T-helper 1 cell treated with Interleukin-12 subunit alpha and Interleukin-12 subunit beta and Interleukin-4 antibody, amounts not matched to agents 30 ng/mL and 1 ng/mL, for 36 hours (primary cell): ENCODE measurements around the gene NTN1. TPM values are rescaled to one million over a fixed set of nuclear protein-coding genes. Genes with fewer than 3 reads are reported as not detected.

Source experiments
- intact Hi-C: fragments of 100-400 bp; cut with micrococcal nuclease; formaldehyde crosslinking; loops from one replicate; pipeline ENCODE4 v1.15.1; 2024
- total RNA-seq: library from RNA; stranded (reverse); gene quantifications from 2 replicates; pipeline ENCODE4 v1.2.3, GENCODE V29; 2022

The NTN1 gene
- total RNA-seq, 1 donor from 2014 or later = not detected

GRCh38 chr17:9004132-9004960 is 17.0 kb upstream of the NTN1 start:
- intact Hi-C loops = no loop called here

- intact Hi-C loops = no loop called here
Observed at GRCh38 chr17:9004961-9005285, 16.4 kb upstream of the NTN1 start.

GRCh38 chr17:9006175-9006767 is 15.0 kb upstream of the NTN1 start:
- intact Hi-C loops = no loop called here

GRCh38 chr17:9007052-9007714 is 14.1 kb upstream of the NTN1 start:
- intact Hi-C loops = no loop called here

GRCh38 chr17:9009096-9009495 is 12.2 kb upstream of the NTN1 start:
- intact Hi-C loops = no loop called here

- intact Hi-C loops = no loop called here
Observed at GRCh38 chr17:9009737-9010136, 11.6 kb upstream of the NTN1 start.

- intact Hi-C loops = no loop called here
Observed at GRCh38 chr17:9011001-9011400, 10.3 kb upstream of the NTN1 start.

- intact Hi-C loops = no loop called here
Observed at GRCh38 chr17:9016941-9017552, 4.3 kb upstream of the NTN1 start.

GRCh38 chr17:9018726-9019125 is 2.6 kb upstream of the NTN1 start:
- intact Hi-C loops = no loop called here

- intact Hi-C loops = loop anchor here (2.0 kb wide), 1 partner anchor 17 kb away; no protein-coding TSS in a partner anchor
Observed at GRCh38 chr17:9020096-9020823, 1.1 kb upstream of the NTN1 start.

- intact Hi-C loops = loop anchor here (2.0 kb wide), 1 partner anchor 18 kb away; no protein-coding TSS in a partner anchor
Observed at GRCh38 chr17:9020824-9021157, 519 bp upstream of the NTN1 start.

GRCh38 chr17:9021992-9022572 is 772 bp downstream of the NTN1 start:
- intact Hi-C loops = loop anchor here (2.0 kb wide), 1 partner anchor 19 kb away; no protein-coding TSS in a partner anchor

GRCh38 chr17:9022573-9023391 is 1.5 kb downstream of the NTN1 start:
- intact Hi-C loops = no loop called here

- intact Hi-C loops = no loop called here
Observed at GRCh38 chr17:9023392-9024218, 2.3 kb downstream of the NTN1 start.

GRCh38 chr17:9024497-9024896 is 3.2 kb downstream of the NTN1 start:
- intact Hi-C loops = no loop called here

- intact Hi-C loops = no loop called here
Observed at GRCh38 chr17:9026741-9027140, 5.4 kb downstream of the NTN1 start.

- intact Hi-C loops = no loop called here
Observed at GRCh38 chr17:9028202-9028987, 7.1 kb downstream of the NTN1 start.

- intact Hi-C loops = no loop called here
Observed at GRCh38 chr17:9028988-9029570, 7.8 kb downstream of the NTN1 start.
